ENCODE measurements around the gene RADIL.

Gene RADIL

GRCh38 chr7:4766666-4767519, 116.6 kb downstream of the RADIL start:
- Histone ChIP-seq H3K4me3 (replicated peaks; ENCODE audit: insufficient read depth, low read length) (no peak overlapping the region), H3K27me3 (ENCODE audit: insufficient read depth, poor library complexity, severe bottlenecking) (no peaks in the 10 kb centered on the region), H3K27ac (replicated peaks) (no peak overlapping the region)
- DNase-seq (ENCODE audit: low read depth in 1 of 2, low spot score in 1 of 2): no peak
- TF ChIP-seq, protein P1, sequence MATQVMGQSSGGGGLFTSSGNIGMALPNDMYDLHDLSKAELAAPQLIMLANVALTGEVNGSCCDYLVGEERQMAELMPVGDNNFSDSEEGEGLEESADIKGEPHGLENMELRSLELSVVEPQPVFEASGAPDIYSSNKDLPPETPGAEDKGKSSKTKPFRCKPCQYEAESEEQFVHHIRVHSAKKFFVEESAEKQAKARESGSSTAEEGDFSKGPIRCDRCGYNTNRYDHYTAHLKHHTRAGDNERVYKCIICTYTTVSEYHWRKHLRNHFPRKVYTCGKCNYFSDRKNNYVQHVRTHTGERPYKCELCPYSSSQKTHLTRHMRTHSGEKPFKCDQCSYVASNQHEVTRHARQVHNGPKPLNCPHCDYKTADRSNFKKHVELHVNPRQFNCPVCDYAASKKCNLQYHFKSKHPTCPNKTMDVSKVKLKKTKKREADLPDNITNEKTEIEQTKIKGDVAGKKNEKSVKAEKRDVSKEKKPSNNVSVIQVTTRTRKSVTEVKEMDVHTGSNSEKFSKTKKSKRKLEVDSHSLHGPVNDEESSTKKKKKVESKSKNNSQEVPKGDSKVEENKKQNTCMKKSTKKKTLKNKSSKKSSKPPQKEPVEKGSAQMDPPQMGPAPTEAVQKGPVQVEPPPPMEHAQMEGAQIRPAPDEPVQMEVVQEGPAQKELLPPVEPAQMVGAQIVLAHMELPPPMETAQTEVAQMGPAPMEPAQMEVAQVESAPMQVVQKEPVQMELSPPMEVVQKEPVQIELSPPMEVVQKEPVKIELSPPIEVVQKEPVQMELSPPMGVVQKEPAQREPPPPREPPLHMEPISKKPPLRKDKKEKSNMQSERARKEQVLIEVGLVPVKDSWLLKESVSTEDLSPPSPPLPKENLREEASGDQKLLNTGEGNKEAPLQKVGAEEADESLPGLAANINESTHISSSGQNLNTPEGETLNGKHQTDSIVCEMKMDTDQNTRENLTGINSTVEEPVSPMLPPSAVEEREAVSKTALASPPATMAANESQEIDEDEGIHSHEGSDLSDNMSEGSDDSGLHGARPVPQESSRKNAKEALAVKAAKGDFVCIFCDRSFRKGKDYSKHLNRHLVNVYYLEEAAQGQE (IDR thresholded peaks at IDR 0.05; ENCODE audit: insufficient replicate concordance, low read depth): no peak
- TF ChIP-seq SPI1 (IDR thresholded peaks at IDR 0.05; ENCODE audit: borderline replicate concordance, low read depth): no peak
- TF ChIP-seq, protein P2, sequence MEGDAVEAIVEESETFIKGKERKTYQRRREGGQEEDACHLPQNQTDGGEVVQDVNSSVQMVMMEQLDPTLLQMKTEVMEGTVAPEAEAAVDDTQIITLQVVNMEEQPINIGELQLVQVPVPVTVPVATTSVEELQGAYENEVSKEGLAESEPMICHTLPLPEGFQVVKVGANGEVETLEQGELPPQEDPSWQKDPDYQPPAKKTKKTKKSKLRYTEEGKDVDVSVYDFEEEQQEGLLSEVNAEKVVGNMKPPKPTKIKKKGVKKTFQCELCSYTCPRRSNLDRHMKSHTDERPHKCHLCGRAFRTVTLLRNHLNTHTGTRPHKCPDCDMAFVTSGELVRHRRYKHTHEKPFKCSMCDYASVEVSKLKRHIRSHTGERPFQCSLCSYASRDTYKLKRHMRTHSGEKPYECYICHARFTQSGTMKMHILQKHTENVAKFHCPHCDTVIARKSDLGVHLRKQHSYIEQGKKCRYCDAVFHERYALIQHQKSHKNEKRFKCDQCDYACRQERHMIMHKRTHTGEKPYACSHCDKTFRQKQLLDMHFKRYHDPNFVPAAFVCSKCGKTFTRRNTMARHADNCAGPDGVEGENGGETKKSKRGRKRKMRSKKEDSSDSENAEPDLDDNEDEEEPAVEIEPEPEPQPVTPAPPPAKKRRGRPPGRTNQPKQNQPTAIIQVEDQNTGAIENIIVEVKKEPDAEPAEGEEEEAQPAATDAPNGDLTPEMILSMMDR (IDR thresholded peaks at IDR 0.05; ENCODE audit: insufficient read depth, low read length): no peak
- no peak for TF ChIP-seq POLR2AphosphoS5 (IDR thresholded peaks at IDR 0.05; ENCODE audit: low read depth)
- no peak for TF ChIP-seq GABPA (IDR thresholded peaks at IDR 0.05; ENCODE audit: low read depth)

- no peaks in the 10 kb centered on the region for H3K27me3 ChIP-seq (ENCODE audit: insufficient read depth, poor library complexity, severe bottlenecking)
- DNase-seq (ENCODE audit: low read depth in 1 of 2, low spot score in 1 of 2): no peak
- H3K27ac ChIP-seq (replicated peaks): no peak overlapping the region
- no peak overlapping the region for H3K4me3 ChIP-seq (replicated peaks; ENCODE audit: insufficient read depth, low read length)
- TF ChIP-seq POLR2AphosphoS5 (IDR thresholded peaks at IDR 0.05; ENCODE audit: low read depth): no peak
- TF ChIP-seq GABPA (IDR thresholded peaks at IDR 0.05; ENCODE audit: low read depth): no peak
- TF ChIP-seq, protein P2 (IDR thresholded peaks at IDR 0.05; ENCODE audit: insufficient read depth, low read length): no peak
- TF ChIP-seq, protein P1 (IDR thresholded peaks at IDR 0.05; ENCODE audit: insufficient replicate concordance, low read depth): no peak
- no peak for TF ChIP-seq SPI1 (IDR thresholded peaks at IDR 0.05; ENCODE audit: borderline replicate concordance, low read depth)
These were observed 117.6 kb downstream of the RADIL start for GRCh38 chr7:4765776-4766490.

DNA sequence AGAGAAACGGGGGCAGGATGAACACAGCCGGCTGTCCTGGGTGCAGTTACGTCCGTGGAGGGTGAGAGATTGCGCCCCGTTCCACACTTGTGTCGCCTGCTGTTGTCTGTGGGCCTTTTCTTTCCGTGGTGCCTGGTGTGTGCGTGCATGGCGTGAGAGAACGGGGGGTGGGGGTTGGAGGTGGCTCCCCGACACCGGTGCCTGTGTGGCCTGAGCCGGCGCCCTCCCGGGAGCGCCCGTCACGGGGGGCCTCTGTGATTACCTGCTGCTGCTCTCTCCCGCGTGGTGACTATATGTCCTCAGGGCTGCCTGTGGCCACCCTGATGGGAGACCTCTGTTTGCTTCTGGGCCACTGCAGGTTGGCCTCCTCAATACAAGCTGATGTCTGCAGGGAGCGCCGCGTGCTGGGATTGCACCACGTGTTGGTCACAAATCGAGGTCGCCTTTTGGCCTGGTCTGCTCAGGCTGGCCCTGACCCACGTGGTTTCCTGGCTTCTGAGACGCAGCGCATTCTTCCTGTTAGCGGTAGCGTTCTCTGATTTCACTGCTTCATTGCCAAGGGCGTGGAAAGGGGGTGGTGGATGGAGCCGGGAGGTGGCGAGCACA, 119.0 kb downstream of the RADIL start:
- Histone ChIP-seq H3K27ac (replicated peaks) (no peak overlapping the region), H3K4me3 (replicated peaks; ENCODE audit: insufficient read depth, low read length) (no peak overlapping the region), H3K27me3 (ENCODE audit: insufficient read depth, poor library complexity, severe bottlenecking) (no peaks in the 10 kb centered on the region)
- no peak for DNase-seq (ENCODE audit: low read depth in 1 of 2, low spot score in 1 of 2)
- TF ChIP-seq, protein P2 (IDR thresholded peaks at IDR 0.05; ENCODE audit: insufficient read depth, low read length): no peak
- no peak for TF ChIP-seq POLR2AphosphoS5 (IDR thresholded peaks at IDR 0.05; ENCODE audit: low read depth)
